Testis (tissue), 3 donors: ENCODE measurements around the gene SPPL2A. TPM values are rescaled to one million over a fixed set of nuclear protein-coding genes. Genes with fewer than 3 reads are reported as not detected.

ENCODE experiments used
- DNase-seq: peaks from one replicate; pipeline ENCODE4 v3.0.0-alpha.2; 2019
- H3K27ac ChIP-seq, 2 donors: fragments of 200-600 bp; sonication (generic); one replicate each; pipeline ENCODE4 v1.5.1; 2019
- H3K27me3 ChIP-seq: fragments of 200-600 bp; sonication (generic); one replicate; pipeline ENCODE4 v1.5.1; 2019
- H3K36me3 ChIP-seq: fragments of 200-600 bp; sonication (generic); one replicate; pipeline ENCODE4 v1.5.1; 2017; ENCODE audit warnings: low read depth; ENCODE audit errors: missing control alignments
- H3K4me1 ChIP-seq: fragments of 200-600 bp; sonication (generic); one replicate; pipeline ENCODE4 v1.5.1; 2019
- H3K4me3 ChIP-seq, 2 donors: fragments of 200-600 bp; sonication (generic); one replicate each; pipeline ENCODE4 v1.5.1; 2017 to 2019
- H3K9me3 ChIP-seq: fragments of 200-600 bp; sonication (generic); one replicate; pipeline ENCODE4 v1.5.1; 2017
- CTCF ChIP-seq, 3 experiments: fragments of 450-650 bp in 2 of 3; fragments of 200-600 bp in 1 of 3; sonication (generic) in 1 of 3; IDR thresholded peaks; one replicate each; pipeline ENCODE4 v1.5.1; 2016 to 2019; ENCODE audit warnings: antibody characterized with exemption in 3 of 3, mild to moderate bottlenecking in 2 of 3, moderate library complexity in 1 of 3
- POLR2A ChIP-seq: fragments of 450-650 bp; IDR thresholded peaks from one replicate; pipeline ENCODE4 v1.6.1; 2017; ENCODE audit warnings: antibody characterized with exemption, mild to moderate bottlenecking, moderate library complexity
- WGBS, 2 donors: methylation state at CpG; one replicate each; pipeline ENCODE4 v1.1.5; 2018; 5-methylcytosine and 5-hydroxymethylcytosine counted together
- intact Hi-C: fragments of 100-400 bp; cut with DNase I; formaldehyde crosslinking; loops from one replicate; pipeline ENCODE4 v1.15.1; 2023; ENCODE audit warnings: low total_unique reads
- polyA plus RNA-seq: library from polyadenylated mRNA; stranded (reverse); fragments of 350-450 nt; fragmentation: Illumina TruSeq; extraction: RNeasy Lipid Tissue Mini Kit (QIAGEN cat#74804); gene quantifications from one replicate; pipeline ENCODE4 v1.2.3, GENCODE V29; 2014; ENCODE audit warnings: low read depth, low replicate concordance; ENCODE audit not compliant: insufficient read depth
- total RNA-seq, 2 donors: library from RNA; depleted of rRNA; stranded (reverse); fragments of >200 nt; gene quantifications; one replicate each; pipeline ENCODE4 v1.2.3, GENCODE V29; 2016

Gene SPPL2A
- total and polyA plus RNA-seq, 3 donors from 2014 or later: 41.2 to 89.3 (median 70.9) TPM

- H3K9me3 ChIP-seq: no peaks in the 10 kb centered on the region
- no peak overlapping the region for H3K4me3 ChIP-seq
- no peak overlapping the region for H3K27ac ChIP-seq
- no peaks in the 10 kb centered on the region for H3K27me3 ChIP-seq
- TF ChIP-seq POLR2A (no peak), CTCF (IDR thresholded peaks at IDR 0.05) (no peak)
- 58 to 69% methylated on average over 1 of the region's 1 CpG for WGBS, 2 donors
- intact Hi-C loops: no loop called here
- no peaks in the 10 kb centered on the region for H3K36me3 ChIP-seq
- no peak for DNase-seq
- no peaks in the 10 kb centered on the region for H3K4me1 ChIP-seq
Observed at GRCh38 chr15:50810128-50810527, 44.6 kb upstream of the SPPL2A start.

- Histone ChIP-seq H3K27ac (no peak overlapping the region), H3K4me1 (no peaks in the 10 kb centered on the region), H3K9me3 (no peaks in the 10 kb centered on the region), H3K27me3 (no peaks in the 10 kb centered on the region), H3K4me3 (no peak overlapping the region), H3K36me3 (no peaks in the 10 kb centered on the region)
- TF ChIP-seq POLR2A (no peak), CTCF (IDR thresholded peaks at IDR 0.05) (no peak)
- intact Hi-C loops: no loop called here
- WGBS, 2 donors: 83 to 91% methylated on average over 5 of the region's 5 CpGs
- DNase-seq: no peak
Observed at GRCh38 chr15:50808728-50809127, 43.2 kb upstream of the SPPL2A start.

GRCh38 chr15:50803479-50804180 is 38.1 kb upstream of the SPPL2A start:
- no peak overlapping the region for H3K27ac ChIP-seq
- H3K36me3 ChIP-seq: no peaks in the 10 kb centered on the region
- H3K9me3 ChIP-seq: no peaks in the 10 kb centered on the region
- no peak overlapping the region for H3K4me3 ChIP-seq
- 72 to 73% methylated on average over 2 of the region's 2 CpGs for WGBS, 2 donors
- H3K4me1 ChIP-seq: no peaks in the 10 kb centered on the region
- intact Hi-C loops: no loop called here
- no peak for DNase-seq
- TF ChIP-seq POLR2A (no peak), CTCF (IDR thresholded peaks at IDR 0.05) (no peak)
- H3K27me3 ChIP-seq: no peaks in the 10 kb centered on the region

- DNase-seq: no peak
- Histone ChIP-seq H3K4me1 (no peaks in the 10 kb centered on the region), H3K27ac (no peak overlapping the region), H3K9me3 (no peaks in the 10 kb centered on the region), H3K27me3 (no peaks in the 10 kb centered on the region), H3K4me3 (no peak overlapping the region), H3K36me3 (no peaks in the 10 kb centered on the region)
- TF ChIP-seq POLR2A: no peak
- TF ChIP-seq CTCF (IDR thresholded peaks at IDR 0.05): no peak
- intact Hi-C loops: no loop called here
- 86 to 93% methylated on average over 1 of the region's 1 CpG for whole genome bisulfite sequencing, 2 donors
Observed at GRCh38 chr15:50800715-50801114, 35.2 kb upstream of the SPPL2A start.

GRCh38 chr15:50798684-50799083 is 33.2 kb upstream of the SPPL2A start:
- Histone ChIP-seq H3K9me3 (no peaks in the 10 kb centered on the region), H3K4me3 (no peak overlapping the region), H3K27me3 (no peaks in the 10 kb centered on the region), H3K36me3 (no peaks in the 10 kb centered on the region), H3K4me1 (no peaks in the 10 kb centered on the region), H3K27ac (no peak overlapping the region)
- intact Hi-C loops: no loop called here
- no peak for TF ChIP-seq CTCF (IDR thresholded peaks at IDR 0.05)
- TF ChIP-seq POLR2A: no peak
- DNase-seq: no peak
- WGBS, 2 donors: 51 to 73% methylated on average over 3 of the region's 3 CpGs
